Thymus (tissue), 11 donors: ENCODE data around the gene PCCA. TPM values are rescaled to one million over a fixed set of nuclear protein-coding genes. Genes with fewer than 3 reads are reported as not detected.

Experiments used
- DNase-seq, 9 donors: peaks; one replicate each; pipeline ENCODE4 v3.0.0-alpha.2; 2013; ENCODE audit warnings: low spot score in 9 of 9, low read depth in 6 of 9, missing footprints in 1 of 9
- H3K27ac ChIP-seq, 2 donors: one replicate each; pipeline ENCODE4 v1.5.1; 2013; ENCODE audit warnings: control low read depth in 1 of 2, low read depth in 1 of 2, low read length in 1 of 2, mild to moderate bottlenecking in 1 of 2, moderate library complexity in 1 of 2
- H3K27me3 ChIP-seq, 2 donors: one replicate each; pipeline ENCODE4 v1.5.1; 2013; ENCODE audit warnings: low read length in 1 of 2; ENCODE audit not compliant: control insufficient read depth in 2 of 2, insufficient read depth in 1 of 2
- H3K36me3 ChIP-seq, 2 donors: one replicate each; pipeline ENCODE4 v1.5.1; 2013; ENCODE audit warnings: low read length in 1 of 2, mild to moderate bottlenecking in 1 of 2, moderate library complexity in 1 of 2; ENCODE audit not compliant: control insufficient read depth in 2 of 2, insufficient read depth in 2 of 2
- H3K4me1 ChIP-seq, 2 donors: one replicate each; pipeline ENCODE4 v1.5.1; 2013; ENCODE audit warnings: low read length in 2 of 2; ENCODE audit not compliant: control insufficient read depth in 2 of 2, insufficient read depth in 2 of 2
- H3K4me3 ChIP-seq, 2 donors: one replicate each; pipeline ENCODE4 v1.5.1; 2013; ENCODE audit warnings: low read length in 2 of 2, control low read depth in 1 of 2, mild to moderate bottlenecking in 1 of 2
- H3K9me3 ChIP-seq, 2 donors: one replicate each; pipeline ENCODE4 v1.5.1; 2013; ENCODE audit warnings: low read length in 1 of 2, mild to moderate bottlenecking in 1 of 2; ENCODE audit not compliant: control insufficient read depth in 2 of 2, insufficient read depth in 1 of 2
- WGBS: extraction: QIAGEN DNeasy Blood & Tissue Kit; methylation state at CpG from one replicate; pipeline ENCODE4 v1.1.7; 2013; 5-methylcytosine and 5-hydroxymethylcytosine counted together
- polyA plus RNA-seq: library from polyadenylated mRNA; stranded (reverse); fragments of 200-250 nt; gene quantifications from one replicate; pipeline ENCODE4 v1.2.3, GENCODE V29; 2013
- total RNA-seq: library from RNA; stranded (reverse); fragments of 120-200 nt; gene quantifications from one replicate; pipeline ENCODE4 v1.2.4, GENCODE V29; 2013
- donor health status: healthy.

PCCA gene
- total and polyA plus RNA-seq, 2 donors = 17.9 to 18.2 TPM

DNA sequence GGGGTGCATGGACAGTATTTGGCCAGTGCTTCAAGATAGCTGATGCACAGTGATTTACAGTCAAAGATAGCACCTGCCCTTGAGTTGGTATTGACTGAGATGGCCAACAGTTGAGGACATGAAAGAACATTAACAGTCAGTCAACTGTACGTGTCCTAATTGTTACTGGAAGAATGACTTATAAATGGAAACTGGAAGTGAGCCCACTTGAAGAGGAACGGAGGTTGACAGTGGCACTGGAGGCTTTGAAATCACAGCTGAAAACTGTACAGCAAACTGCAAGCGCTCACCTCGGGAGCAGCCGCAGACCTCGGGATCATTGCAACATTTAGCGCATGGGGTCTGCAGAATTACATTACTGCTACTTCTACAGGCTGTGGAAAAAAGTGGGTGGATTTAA lies 422.6 kb downstream of the PCCA start:
- H3K27me3 ChIP-seq = no peaks in the 10 kb centered on the region
- H3K4me1 ChIP-seq = peaks cover 0 to 3% of the 10 kb centered on the region in 2 donors
- no peaks in the 10 kb centered on the region for H3K9me3 ChIP-seq
- no peaks in the 10 kb centered on the region for H3K36me3 ChIP-seq
- 94% methylated on average over 7 of the region's 7 CpGs for WGBS
- no peak overlapping the region for H3K27ac ChIP-seq
- H3K4me3 ChIP-seq = no peak overlapping the region
- no peak for DNase-seq

DNA sequence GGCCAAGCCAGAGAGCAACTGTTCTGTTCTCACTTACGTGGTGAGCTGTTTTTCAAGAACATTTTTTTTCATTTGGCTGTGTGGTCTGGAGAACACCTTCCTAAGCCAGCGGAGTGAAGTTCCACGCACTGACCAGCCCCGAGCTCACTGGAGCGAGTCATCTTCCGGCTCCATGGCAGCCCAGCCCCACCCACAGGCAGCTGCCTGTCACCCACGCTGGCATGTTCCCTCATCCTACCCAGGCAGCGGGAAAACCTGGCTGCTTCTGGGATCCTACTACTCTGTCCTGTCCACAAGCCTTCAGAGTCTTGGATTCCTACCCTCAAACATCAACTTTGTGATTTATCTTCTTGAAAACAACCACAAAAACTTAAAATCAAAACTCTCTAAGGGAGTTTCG lies 423.5 kb downstream of the PCCA start:
- H3K9me3 ChIP-seq = no peaks in the 10 kb centered on the region
- DNase-seq = no peak
- 97% methylated on average over 9 of the region's 9 CpGs for WGBS
- H3K4me3 ChIP-seq = no peak overlapping the region
- no peak overlapping the region for H3K27ac ChIP-seq
- H3K4me1 ChIP-seq = no peaks in the 10 kb centered on the region
- H3K27me3 ChIP-seq = no peaks in the 10 kb centered on the region
- no peaks in the 10 kb centered on the region for H3K36me3 ChIP-seq

DNA sequence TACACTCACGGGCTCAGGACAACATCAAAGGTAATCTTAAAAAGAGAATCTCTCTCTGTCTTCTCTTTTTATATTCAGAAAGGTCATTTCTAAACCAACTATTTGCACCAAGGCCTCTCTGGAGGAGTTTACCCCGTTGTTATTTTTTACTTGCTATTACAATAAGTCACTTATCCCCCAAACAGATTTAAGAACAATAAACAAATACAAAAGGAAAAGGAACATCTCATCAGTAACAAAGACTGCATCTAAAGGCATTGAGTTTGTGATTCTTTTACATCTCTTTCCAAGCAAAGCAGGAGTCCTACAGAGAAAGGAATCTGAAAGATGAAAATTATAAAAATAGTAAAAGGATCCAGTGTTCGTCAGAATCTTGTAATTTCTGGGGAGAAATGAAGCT lies 424.3 kb downstream of the PCCA start:
- no peak for DNase-seq
- H3K36me3 ChIP-seq = no peaks in the 10 kb centered on the region
- no peaks in the 10 kb centered on the region for H3K9me3 ChIP-seq
- H3K27me3 ChIP-seq = no peaks in the 10 kb centered on the region
- no peak overlapping the region for H3K27ac ChIP-seq
- 90% methylated on average over 3 of the region's 3 CpGs for WGBS
- H3K4me1 ChIP-seq = no peaks in the 10 kb centered on the region
- H3K4me3 ChIP-seq = no peak overlapping the region

DNA sequence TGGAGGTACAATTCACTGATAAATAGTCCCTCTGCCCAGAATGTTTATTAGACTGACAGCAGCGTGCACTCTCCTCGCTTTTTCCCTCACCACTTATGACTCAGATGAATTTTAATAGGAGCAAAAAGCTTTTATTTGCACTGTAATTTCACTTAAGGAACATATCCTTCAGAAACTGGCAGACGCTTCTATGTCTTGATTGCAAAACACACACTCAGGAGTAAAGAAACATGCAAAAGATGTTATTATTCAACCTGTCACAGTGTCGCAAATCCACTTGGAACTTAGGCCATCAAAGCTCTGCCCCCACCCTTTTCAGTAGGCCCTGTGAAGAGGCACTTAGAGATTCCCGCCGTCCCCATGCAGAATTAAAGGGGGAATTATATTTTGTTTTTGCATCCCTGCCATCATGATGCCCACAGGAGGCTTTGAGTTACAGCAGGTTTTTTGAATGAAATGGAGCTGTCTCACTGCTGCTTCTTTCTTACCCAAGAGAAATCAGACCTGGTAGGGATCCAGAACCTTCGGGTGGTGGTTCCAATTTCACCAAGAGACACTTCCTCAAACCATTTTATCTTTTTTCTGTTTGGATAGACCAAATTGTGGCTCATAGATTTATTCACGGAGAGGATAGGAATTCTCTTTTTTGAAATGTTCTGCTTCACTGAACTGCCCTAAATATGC lies 425.2 kb downstream of the PCCA start:
- WGBS = 88% methylated on average over 8 of the region's 8 CpGs
- Histone ChIP-seq H3K27ac (no peak overlapping the region), H3K36me3 (no peaks in the 10 kb centered on the region), H3K27me3 (no peaks in the 10 kb centered on the region), H3K4me1 (no peaks in the 10 kb centered on the region), H3K9me3 (no peaks in the 10 kb centered on the region), H3K4me3 (no peak overlapping the region)
- DNase-seq = no peak

DNA sequence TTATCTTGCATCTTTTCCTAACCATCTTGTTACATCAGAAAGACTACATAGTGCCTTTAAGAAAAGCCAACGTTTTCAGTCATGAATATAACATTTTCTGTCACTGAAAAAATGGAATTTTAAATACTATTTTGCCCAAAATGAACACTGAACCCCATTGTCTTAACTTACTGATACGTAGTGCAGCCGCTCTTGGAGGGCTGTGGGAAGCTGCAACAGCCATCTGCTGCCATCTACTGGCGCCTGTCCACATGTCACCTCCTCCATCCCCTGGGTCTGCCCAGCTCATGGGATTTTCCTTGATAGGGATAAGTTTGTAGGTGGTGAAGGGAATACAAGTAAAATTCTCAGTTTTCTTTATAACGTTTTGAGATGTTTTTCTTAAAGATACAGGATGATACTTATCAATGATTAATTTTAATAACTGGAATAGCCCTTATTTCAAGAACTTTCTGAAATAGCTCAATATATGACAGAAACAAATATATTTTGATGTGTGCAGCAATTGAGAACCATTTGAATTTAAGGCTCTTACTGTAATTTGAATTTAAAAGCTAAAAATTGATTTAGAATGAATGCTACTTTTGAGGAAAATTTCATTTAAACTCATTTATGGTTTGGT lies 426.0 kb downstream of the PCCA start:
- Histone ChIP-seq H3K4me1 (no peaks in the 10 kb centered on the region), H3K36me3 (no peaks in the 10 kb centered on the region), H3K27me3 (no peaks in the 10 kb centered on the region), H3K4me3 (no peak overlapping the region), H3K27ac (no peak overlapping the region), H3K9me3 (no peaks in the 10 kb centered on the region)
- DNase-seq = peak; percentile 34 to 82 (median 63)
- 5% methylated on average over 5 of the region's 5 CpGs for WGBS

DNA sequence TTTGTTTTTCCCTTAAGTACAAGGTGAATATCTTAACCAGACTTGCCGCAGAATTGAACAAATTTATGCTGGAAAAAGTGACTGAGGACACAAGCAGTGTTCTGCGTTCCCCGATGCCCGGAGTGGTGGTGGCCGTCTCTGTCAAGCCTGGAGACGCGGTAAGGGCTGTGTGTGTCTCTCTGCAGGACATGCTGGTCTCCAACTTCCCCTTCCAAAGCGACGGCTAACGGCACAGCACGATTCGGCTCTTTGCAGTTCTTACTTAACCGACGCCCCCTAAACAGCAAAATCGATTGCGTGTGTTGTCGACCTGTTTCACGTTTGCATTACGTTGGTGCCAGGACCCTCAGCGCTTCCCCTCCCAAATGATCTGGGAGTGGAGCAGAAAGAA lies 426.5 kb downstream of the PCCA start:
- Histone ChIP-seq H3K36me3 (no peaks in the 10 kb centered on the region), H3K4me3 (no peak overlapping the region), H3K4me1 (no peaks in the 10 kb centered on the region), H3K9me3 (no peaks in the 10 kb centered on the region), H3K27ac (no peak overlapping the region), H3K27me3 (no peaks in the 10 kb centered on the region)
- 87% methylated on average over 20 of the region's 20 CpGs for WGBS
- DNase-seq = no peak

DNA sequence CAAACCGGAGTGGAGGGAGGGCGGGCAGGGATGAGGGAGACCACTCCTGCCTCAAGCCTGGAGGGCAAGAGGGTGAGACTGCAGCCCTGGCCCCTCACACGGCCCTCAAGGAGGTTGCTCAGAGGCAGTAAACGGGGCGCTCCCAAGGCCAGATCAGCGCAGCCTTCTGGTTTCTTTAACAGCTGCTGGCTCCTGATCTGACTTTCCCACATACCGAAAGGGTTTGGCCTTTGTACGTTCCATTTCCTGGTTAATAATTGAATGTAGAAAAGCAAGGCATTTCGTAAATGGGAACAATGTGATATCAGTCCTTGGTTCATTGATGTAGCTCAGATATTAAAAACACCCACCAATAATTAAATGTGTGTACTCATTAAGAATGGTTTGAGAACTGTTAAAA lies 428.2 kb downstream of the PCCA start:
- H3K27me3 ChIP-seq = peaks cover 0 to 4% of the 10 kb centered on the region in 2 donors
- no peak overlapping the region for H3K27ac ChIP-seq
- no peaks in the 10 kb centered on the region for H3K9me3 ChIP-seq
- H3K4me1 ChIP-seq = peaks cover 2 to 7% of the 10 kb centered on the region in 2 donors
- DNase-seq = no peak
- WGBS = 98% methylated on average over 9 of the region's 9 CpGs
- no peaks in the 10 kb centered on the region for H3K36me3 ChIP-seq
- H3K4me3 ChIP-seq = no peak overlapping the region

DNA sequence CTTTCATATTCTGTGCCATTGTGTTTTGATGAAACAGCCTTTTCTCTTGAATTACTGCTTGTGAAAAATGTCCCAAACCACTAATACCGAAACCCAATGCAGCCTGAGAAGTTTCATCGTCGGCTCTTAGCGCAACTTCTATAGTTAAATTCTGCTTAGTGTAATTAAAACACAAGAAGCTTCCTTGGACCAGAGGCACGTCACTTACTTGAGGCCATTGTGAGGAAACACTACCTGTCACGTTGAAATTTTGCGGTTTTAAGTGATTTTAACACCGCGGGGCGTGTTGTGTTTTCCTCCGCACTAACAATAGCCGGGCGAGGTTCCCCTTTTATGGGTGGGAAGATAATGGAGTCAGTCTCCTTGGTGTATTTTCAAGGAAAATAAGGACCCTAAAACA lies 428.8 kb downstream of the PCCA start:
- Histone ChIP-seq H3K27ac (no peak overlapping the region), H3K27me3 (peaks cover 0 to 4% of the 10 kb centered on the region in 2 donors), H3K36me3 (no peaks in the 10 kb centered on the region), H3K4me3 (no peak overlapping the region), H3K4me1 (peaks cover 2 to 7% of the 10 kb centered on the region in 2 donors), H3K9me3 (no peaks in the 10 kb centered on the region)
- 63% methylated on average over 13 of the region's 13 CpGs for WGBS
- no peak for DNase-seq

DNA sequence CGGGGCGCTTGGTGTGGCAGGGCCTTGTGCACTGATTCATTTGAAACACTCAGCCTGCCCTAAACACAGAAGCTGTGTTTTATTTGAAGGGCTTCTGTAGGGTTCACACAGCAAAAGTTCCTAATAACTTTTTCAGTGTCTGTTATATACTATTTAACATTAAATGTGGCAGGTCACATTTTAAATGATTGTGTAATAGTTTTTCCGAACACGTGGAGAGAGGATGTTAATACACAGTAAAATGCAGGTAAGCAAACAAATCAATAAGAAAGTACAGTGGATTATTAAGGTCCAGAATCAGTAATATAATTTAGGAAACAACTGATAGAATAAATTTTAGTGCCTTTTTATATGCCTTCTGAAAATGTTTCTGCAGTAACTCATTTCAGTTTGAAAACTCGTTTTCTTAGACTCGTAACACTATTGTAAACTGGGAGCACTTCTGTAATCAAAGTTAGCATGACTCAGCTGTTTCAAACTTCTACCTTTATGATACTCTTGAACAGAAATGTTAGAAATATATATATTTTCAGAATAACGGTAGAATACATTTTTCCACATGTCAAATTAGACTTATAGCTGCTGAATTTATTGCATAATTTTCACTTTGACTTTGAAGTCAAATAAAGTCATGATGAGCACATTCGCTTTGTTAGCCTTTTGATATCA lies 429.6 kb downstream of the PCCA start:
- H3K4me1 ChIP-seq = peaks cover 2 to 7% of the 10 kb centered on the region in 2 donors
- WGBS = 98% methylated on average over 8 of the region's 8 CpGs
- H3K9me3 ChIP-seq = no peaks in the 10 kb centered on the region

More for the DNA sequence above, 429.6 kb downstream of the PCCA start:
- no peak for DNase-seq
- H3K4me3 ChIP-seq = no peak overlapping the region
- peaks cover 0 to 4% of the 10 kb centered on the region in 2 donors for H3K27me3 ChIP-seq
- no peaks in the 10 kb centered on the region for H3K36me3 ChIP-seq
- H3K27ac ChIP-seq = no peak overlapping the region
